Endothelial cell of umbilical vein (primary cell): ENCODE results near the gene MAP3K15. TPM values are rescaled to one million over a fixed set of nuclear protein-coding genes. Genes with fewer than 3 reads are reported as not detected.

Source experiments
- BruUV-seq: library from RNA; stranded (reverse); fragments of 400-500 nt; replicated peaks from 2 replicates; lab custom pipeline; 2021; lab: Mats Ljungman, UMichigan
- CTCF ChIA-PET: fragments of 300-600, 350-600 bp; sonication (Branson Sonifier 250); formaldehyde crosslinking; loops from one replicate; lab custom pipeline; 2021; ENCODE audit warnings: antibody characterized with exemption, inconsistent platforms; lab: Charles Lee
- POLR2A ChIA-PET: fragments of 300-600, 350-600 bp; sonication (Branson Sonifier 250); formaldehyde crosslinking; loops from one replicate; lab custom pipeline; 2021; ENCODE audit warnings: antibody characterized with exemption, inconsistent platforms; lab: Charles Lee
- DNase-seq: peaks from one replicate; pipeline ENCODE4 v3.0.0-alpha.2; 2011; ENCODE audit warnings: low read depth, low spot score
- FAIRE-seq: peaks from 2 replicates; lab custom pipeline; 2011; peaks lifted over from hg19 to GRCh38; lab: Jason Lieb, UNC
- H2AFZ ChIP-seq: 2 replicates; pipeline ENCODE4 v1.6.0; 2012; ENCODE audit warnings: low read depth, low read length, control low read depth, inconsistent platforms
- H3K27ac ChIP-seq: 2 replicates; pipeline ENCODE4 v1.5.1; 2011; ENCODE audit warnings: low read depth, mild to moderate bottlenecking, control low read depth, low read length, moderate library complexity; ENCODE audit not compliant: insufficient read depth
- H3K27me3 ChIP-seq, 2 experiments: 2 replicates each; pipeline versions ENCODE4 v1.6.0 to v1.6.1; 2011; ENCODE audit warnings: low read length in 2 of 2, mixed read lengths in 1 of 2; ENCODE audit not compliant: control insufficient read depth in 2 of 2, insufficient read depth in 2 of 2
- H3K36me3 ChIP-seq, 2 experiments: 2 replicates in 1 of 2; 3 replicates in 1 of 2; pipeline ENCODE4 v1.5.1; 2011; ENCODE audit warnings: low read length in 2 of 2, mild to moderate bottlenecking in 1 of 2, moderate library complexity in 1 of 2; ENCODE audit not compliant: control insufficient read depth in 2 of 2, insufficient read depth in 2 of 2; ENCODE audit errors: extremely low read depth in 1 of 2
- H3K4me1 ChIP-seq: 3 replicates; pipeline ENCODE4 v1.5.1; 2011; ENCODE audit warnings: mild to moderate bottlenecking, low read length; ENCODE audit not compliant: control insufficient read depth, insufficient read depth; ENCODE audit errors: extremely low read depth
- H3K4me2 ChIP-seq: 2 replicates; pipeline ENCODE4 v1.6.1; 2011; ENCODE audit warnings: low read length, control low read depth, mixed read lengths; ENCODE audit not compliant: insufficient read depth
- H3K4me3 ChIP-seq, 3 experiments: fragments of 200-600 bp in 1 of 3; sonication (generic), shearing (Covaris generic) in 1 of 3; replicated peaks in 1 of 3; 2 replicates each; pipeline ENCODE4 v1.5.1; 2011 to 2016; ENCODE audit warnings: control low read depth in 3 of 3, low read length in 3 of 3, mild to moderate bottlenecking in 2 of 3, inconsistent platforms in 1 of 3, low read depth in 1 of 3, moderate library complexity in 1 of 3; ENCODE audit not compliant: insufficient read depth in 1 of 3
- H3K79me2 ChIP-seq: 2 replicates; pipeline ENCODE4 v1.6.0; 2012; ENCODE audit warnings: low read length, inconsistent platforms; ENCODE audit not compliant: control insufficient read depth, insufficient read depth
- H3K9ac ChIP-seq: replicated peaks from 2 replicates; pipeline ENCODE3; 2011; ENCODE audit warnings: low read length, control low read depth; ENCODE audit not compliant: insufficient read depth; ENCODE audit errors: extremely low read depth
- H3K9me1 ChIP-seq: replicated peaks from 3 replicates; pipeline ENCODE4 v1.6.0; 2011; ENCODE audit warnings: mild to moderate bottlenecking, low read length; ENCODE audit not compliant: control insufficient read depth, insufficient read depth; ENCODE audit errors: extremely low read depth
- H3K9me3 ChIP-seq: replicated peaks from 2 replicates; pipeline ENCODE4 v1.5.1; 2012; ENCODE audit warnings: low read length, inconsistent platforms; ENCODE audit not compliant: control insufficient read depth, insufficient read depth
- H4K20me1 ChIP-seq: replicated peaks from 2 replicates; pipeline ENCODE3; 2011; ENCODE audit warnings: mild to moderate bottlenecking, low read length; ENCODE audit not compliant: control insufficient read depth, insufficient read depth; ENCODE audit errors: extremely low read depth
- EZH2 ChIP-seq: IDR thresholded peaks from 2 replicates; pipeline ENCODE4 v1.6.1; 2012; ENCODE audit warnings: borderline replicate concordance, low read depth, mild to moderate bottlenecking, moderate library complexity, low read length, inconsistent platforms; ENCODE audit not compliant: severe bottlenecking
- FOS ChIP-seq: IDR thresholded peaks from 2 replicates; pipeline ENCODE4 v1.6.1; 2011; ENCODE audit warnings: mild to moderate bottlenecking, low read length, moderate library complexity, borderline replicate concordance; ENCODE audit not compliant: insufficient read depth
- GATA2 ChIP-seq: IDR thresholded peaks from 2 replicates; pipeline ENCODE4 v1.7.0; 2011; ENCODE audit warnings: low read depth, mild to moderate bottlenecking, moderate library complexity, mixed read lengths, low read length; ENCODE audit not compliant: insufficient read length, insufficient read depth
- JUN ChIP-seq: IDR thresholded peaks from 2 replicates; pipeline ENCODE4 v1.6.1; 2011; ENCODE audit warnings: borderline replicate concordance, low read depth; ENCODE audit not compliant: insufficient read length, insufficient read depth
- MYC ChIP-seq: IDR thresholded peaks from one replicate; pipeline ENCODE4 v1.6.1; 2011; ENCODE audit warnings: mild to moderate bottlenecking, low read depth, low read length
- POLR2A ChIP-seq: IDR thresholded peaks from 2 replicates; pipeline ENCODE4 v1.6.1; 2012; ENCODE audit warnings: low read depth, mild to moderate bottlenecking, control low read depth, low read length
- POLR2AphosphoS5 ChIP-seq: IDR thresholded peaks from 2 replicates; pipeline ENCODE4 v1.6.1; 2012; ENCODE audit warnings: low read depth, mild to moderate bottlenecking, control low read depth, low read length, moderate library complexity; ENCODE audit not compliant: insufficient read depth
- dilution Hi-C: fragments of 300-500 bp; cut with MboI; formaldehyde crosslinking; loops from one replicate; pipeline ENCODE4 v1.15.0; 2019; ENCODE audit warnings: low sequenced_read_pairs; ENCODE audit not compliant: extremely low pct_ligation_motif_present
- intact Hi-C: fragments of 100-400 bp; cut with micrococcal nuclease; formaldehyde crosslinking; loops from one replicate; pipeline ENCODE4 v1.10.0; 2022
- polyA plus RNA-seq, 4 experiments: library from polyadenylated mRNA; depleted of rRNA in 3 of 4; stranded (reverse) in 3 of 4; unstranded in 1 of 4; fragments of >200 nt; gene quantifications; 2 replicates each; pipeline versions ENCODE4 v1.2.1 to v1.2.3, GENCODE V29; 2011 to 2012; ENCODE audit warnings: missing spikeins in 1 of 4
- total RNA-seq: library from RNA; stranded (reverse); gene quantifications from 2 replicates; pipeline ENCODE4 v1.2.3, GENCODE V29; 2021
- TF ChIP-seq, protein P1 (sequence below): IDR thresholded peaks from 2 replicates; pipeline ENCODE4 v1.6.1; 2011; ENCODE audit not compliant: insufficient read depth, insufficient read length
- TF ChIP-seq, protein P2 (sequence below), 2 donors: IDR thresholded peaks; 1 replicate in 1 of 2; 2 replicates in 1 of 2; pipeline ENCODE4 v1.5.1; 2011; ENCODE audit warnings: low read length in 2 of 2, mild to moderate bottlenecking in 2 of 2, moderate library complexity in 2 of 2, control low read depth in 1 of 2, inconsistent platforms in 1 of 2, low read depth in 1 of 2; ENCODE audit not compliant: insufficient read depth in 1 of 2; ENCODE audit errors: extremely low read depth in 1 of 2

Gene MAP3K15
- total and polyA plus RNA-seq, 2 donors (not counting 3 experiments of a cell fraction or from before 2014, with no cell fraction given), result 0.01 to 0.09 TPM

DNA sequence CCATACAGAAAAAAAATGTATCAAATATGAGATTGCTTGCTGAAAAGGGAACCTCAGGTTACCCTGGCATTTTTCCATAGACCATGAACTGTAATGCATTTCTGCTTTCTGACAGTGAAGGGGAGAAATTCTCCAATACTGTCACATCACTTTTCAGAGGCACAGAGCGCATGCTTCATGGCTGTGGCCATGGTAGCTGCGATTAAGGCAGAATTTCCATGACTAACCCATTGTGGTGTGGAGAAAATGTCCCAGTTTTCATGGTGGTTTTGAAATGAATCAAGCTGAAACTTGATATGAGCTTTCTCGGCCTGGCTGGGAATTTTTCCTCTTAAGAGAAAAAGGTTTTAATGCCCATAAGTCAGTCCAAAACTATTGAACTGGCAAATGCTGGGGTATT is 39.5 kb upstream of the MAP3K15 start:
- CTCF ChIA-PET, result interaction anchor here (1.0 to 1.3 kb wide), 2 partner anchors 19 to 333 kb away, joined by 3 to 4 read pairs; no protein-coding TSS in a partner anchor
- Histone ChIP-seq H4K20me1 (no peaks in the 10 kb centered on the region), H2AFZ (no peak overlapping the region), H3K9ac (no peak overlapping the region), H3K4me1 (no peaks in the 10 kb centered on the region), H3K27me3 (no peaks in the 10 kb centered on the region), H3K79me2 (no peaks in the 10 kb centered on the region), H3K27ac (no peak overlapping the region), H3K9me3 (no peaks in the 10 kb centered on the region), H3K4me3 (no peak overlapping the region), H3K36me3 (no peaks in the 10 kb centered on the region), H3K4me2 (no peak overlapping the region), H3K9me1 (no peaks in the 10 kb centered on the region)
- FAIRE-seq, result no peak
- no TSS peak for BruUV-seq
- intact Hi-C loops, result no loop called here
- no peak for DNase-seq
- POLR2A ChIA-PET, result no interaction called here
- dilution Hi-C loops, result no loop called here
- no peak for TF ChIP-seq POLR2AphosphoS5
- TF ChIP-seq EZH2, result no peak
- TF ChIP-seq MYC, result no peak
- no peak for TF ChIP-seq GATA2
- TF ChIP-seq POLR2A, result no peak
- TF ChIP-seq FOS, result no peak
- TF ChIP-seq, protein P1, sequence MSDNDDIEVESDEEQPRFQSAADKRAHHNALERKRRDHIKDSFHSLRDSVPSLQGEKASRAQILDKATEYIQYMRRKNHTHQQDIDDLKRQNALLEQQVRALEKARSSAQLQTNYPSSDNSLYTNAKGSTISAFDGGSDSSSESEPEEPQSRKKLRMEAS, result no peak
- TF ChIP-seq, protein P2, sequence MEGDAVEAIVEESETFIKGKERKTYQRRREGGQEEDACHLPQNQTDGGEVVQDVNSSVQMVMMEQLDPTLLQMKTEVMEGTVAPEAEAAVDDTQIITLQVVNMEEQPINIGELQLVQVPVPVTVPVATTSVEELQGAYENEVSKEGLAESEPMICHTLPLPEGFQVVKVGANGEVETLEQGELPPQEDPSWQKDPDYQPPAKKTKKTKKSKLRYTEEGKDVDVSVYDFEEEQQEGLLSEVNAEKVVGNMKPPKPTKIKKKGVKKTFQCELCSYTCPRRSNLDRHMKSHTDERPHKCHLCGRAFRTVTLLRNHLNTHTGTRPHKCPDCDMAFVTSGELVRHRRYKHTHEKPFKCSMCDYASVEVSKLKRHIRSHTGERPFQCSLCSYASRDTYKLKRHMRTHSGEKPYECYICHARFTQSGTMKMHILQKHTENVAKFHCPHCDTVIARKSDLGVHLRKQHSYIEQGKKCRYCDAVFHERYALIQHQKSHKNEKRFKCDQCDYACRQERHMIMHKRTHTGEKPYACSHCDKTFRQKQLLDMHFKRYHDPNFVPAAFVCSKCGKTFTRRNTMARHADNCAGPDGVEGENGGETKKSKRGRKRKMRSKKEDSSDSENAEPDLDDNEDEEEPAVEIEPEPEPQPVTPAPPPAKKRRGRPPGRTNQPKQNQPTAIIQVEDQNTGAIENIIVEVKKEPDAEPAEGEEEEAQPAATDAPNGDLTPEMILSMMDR (IDR thresholded peaks at IDR 0.05; ENCODE audit: extremely low read depth in 1 of 2, insufficient read depth in 1 of 2, low read depth in 1 of 2, low read length in 2 of 2), result no peak
- no peak for TF ChIP-seq JUN
